ENCODE results near the gene SLC39A1.

DNA sequence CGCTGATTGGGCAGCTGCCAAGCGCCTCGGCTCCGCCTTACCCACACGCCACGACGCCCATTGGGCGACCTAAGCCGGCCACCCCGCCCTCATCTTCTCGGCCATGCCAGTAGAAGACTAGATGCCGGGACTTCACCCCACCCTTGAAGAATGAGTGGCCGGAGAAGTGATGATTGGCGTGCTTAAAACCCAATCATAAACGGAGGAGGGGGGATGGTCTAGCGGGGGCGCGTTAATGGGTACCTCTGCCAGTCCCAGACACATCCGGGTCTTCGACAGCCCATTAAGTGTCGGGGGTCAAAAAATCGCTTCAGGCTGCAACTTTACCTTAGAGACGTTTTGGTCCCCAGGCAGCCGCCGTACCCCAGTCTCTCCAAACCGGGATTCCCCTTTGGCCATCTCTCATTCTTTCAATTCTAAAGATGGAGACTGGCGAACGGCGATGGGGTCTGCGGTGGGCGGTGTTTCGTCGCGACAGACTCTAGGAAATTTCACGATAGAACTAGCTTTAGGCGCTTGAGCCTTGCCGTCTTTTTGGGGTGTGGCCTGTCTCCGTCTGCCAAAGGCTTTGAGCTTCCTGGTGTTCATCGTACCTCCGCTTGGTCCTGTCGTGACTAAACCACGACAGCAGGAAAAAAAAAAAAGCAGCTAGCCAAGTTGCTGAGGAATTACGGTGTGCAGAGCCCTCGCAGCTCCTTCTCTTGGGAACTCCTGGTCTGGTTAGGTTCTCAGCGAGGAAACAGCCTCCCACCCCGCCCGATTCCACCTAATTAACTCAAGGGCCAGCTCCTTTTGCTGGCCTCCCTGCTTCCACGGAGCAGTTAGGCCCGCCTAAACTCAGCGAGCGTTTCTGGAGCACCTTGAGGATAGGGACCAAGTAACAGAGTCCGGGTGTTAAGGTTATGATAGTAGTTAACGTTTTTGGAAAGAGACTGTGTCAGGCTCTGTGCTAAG, 40.1 kb downstream of the SLC39A1 start, which contains the start of gene GATAD2B:
- TF ChIP-seq SUZ12 (IDR thresholded peaks at IDR 0.05; ENCODE audit: extremely low read depth, insufficient read depth, insufficient read length): no peak
- TF ChIP-seq ZNF274 (IDR thresholded peaks at IDR 0.05; ENCODE audit: low read depth, low read length): no peak

All from NT2/D1 (cell line).